Panc1 (cell line): ENCODE results near the gene DIAPH2. TPM values are rescaled to one million over a fixed set of nuclear protein-coding genes. Genes with fewer than 3 reads are reported as not detected.

Experiments used
- ATAC-seq: fragments of 200-7000 bp; cut with Tn5 transposase; 2 replicates; pipeline ENCODE4 v1.9.1; 2020; ENCODE audit warnings: mild to moderate bottlenecking, moderate library complexity
- BruUV-seq: library from RNA; stranded (reverse); fragments of 400-500 nt; replicated peaks from 2 replicates; lab custom pipeline; 2021; lab: Mats Ljungman, UMichigan
- CTCF ChIA-PET: fragments of 300-600 bp; sonication (Branson Sonifier 250); formaldehyde crosslinking; loops from one replicate; lab custom pipeline; 2022; ENCODE audit warnings: antibody characterized with exemption; lab: Charles Lee
- POLR2A ChIA-PET: fragments of 300-600 bp; sonication (Branson Sonifier 250); formaldehyde crosslinking; loops from one replicate; lab custom pipeline; 2022; ENCODE audit warnings: antibody characterized with exemption; lab: Charles Lee
- DNase-seq: peaks from one replicate; pipeline ENCODE4 v3.0.0-alpha.2; 2010; ENCODE audit warnings: low read depth, low spot score
- H3K27ac ChIP-seq: 2 replicates; pipeline ENCODE4 v1.5.1; 2011; ENCODE audit warnings: mild to moderate bottlenecking, low read length, inconsistent platforms
- H3K27me3 ChIP-seq: fragments of 200-500 bp; sonication (Bioruptor generic); 2 replicates; pipeline ENCODE4 v1.6.0; 2014; ENCODE audit warnings: low read length, inconsistent platforms; ENCODE audit not compliant: control insufficient read depth, insufficient read depth
- H3K36me3 ChIP-seq: fragments of 200-500 bp; sonication (Bioruptor generic); 2 replicates; pipeline ENCODE4 v1.5.1; 2014; ENCODE audit warnings: inconsistent platforms, mild to moderate bottlenecking, low read length, moderate library complexity; ENCODE audit not compliant: control insufficient read depth, insufficient read depth
- H3K4me1 ChIP-seq: 2 replicates; pipeline ENCODE4 v1.5.1; 2011; ENCODE audit warnings: inconsistent platforms, mild to moderate bottlenecking, low read length, moderate library complexity; ENCODE audit not compliant: control insufficient read depth, insufficient read depth
- H3K4me3 ChIP-seq, 2 experiments: 2 replicates each; pipeline ENCODE4 v1.5.1; 2011 to 2012; ENCODE audit warnings: low read depth in 2 of 2, low read length in 2 of 2, mild to moderate bottlenecking in 2 of 2, inconsistent platforms in 1 of 2, moderate library complexity in 1 of 2
- H3K9me3 ChIP-seq: fragments of 200-500 bp; sonication (Bioruptor generic); 2 replicates; pipeline ENCODE4 v1.5.1; 2014; ENCODE audit warnings: low read depth, mild to moderate bottlenecking, inconsistent platforms, low read length, moderate library complexity; ENCODE audit not compliant: control insufficient read depth, insufficient read depth
- CTCF ChIP-seq: fragments of 450-650 bp; IDR thresholded peaks from 2 replicates; pipeline ENCODE4 v1.5.1; 2017; ENCODE audit warnings: mild to moderate bottlenecking
- POLR2AphosphoS5 ChIP-seq: IDR thresholded peaks from 2 replicates; pipeline ENCODE4 v1.6.1; 2012; ENCODE audit warnings: mild to moderate bottlenecking, low read depth, low read length, moderate library complexity
- REST ChIP-seq, 2 experiments: IDR thresholded peaks; 2 replicates each; pipeline ENCODE4 v1.6.1; 2011 to 2012; ENCODE audit warnings: low read depth in 2 of 2, control low read depth in 1 of 2, low read length in 1 of 2, mild to moderate bottlenecking in 1 of 2, moderate library complexity in 1 of 2; ENCODE audit not compliant: insufficient read depth in 1 of 2
- SIN3A ChIP-seq: IDR thresholded peaks from 2 replicates; pipeline ENCODE4 v1.6.1; 2012; ENCODE audit warnings: low read depth, mild to moderate bottlenecking, low read length, moderate library complexity, borderline replicate concordance; ENCODE audit not compliant: insufficient read depth
- TCF7L2 ChIP-seq: IDR thresholded peaks from 2 replicates; pipeline ENCODE4 v1.6.1; 2011; ENCODE audit warnings: mild to moderate bottlenecking, low read depth, low read length, inconsistent platforms
- in situ Hi-C: cut with HindIII; loops from 2 replicates; pipeline ENCODE4 v1.10.0; 2016; ENCODE audit warnings: low sequenced_read_pairs, low pct_unique_long_range_greater_than_20kb
- intact Hi-C: fragments of 100-400 bp; cut with micrococcal nuclease; formaldehyde crosslinking; loops from one replicate; pipeline ENCODE4 v1.10.0; 2022; ENCODE audit not compliant: unreplicated experiment
- total RNA-seq: library from RNA; stranded (reverse); gene quantifications from one replicate; pipeline ENCODE4 v1.2.1, GENCODE V29; 2021; ENCODE audit not compliant: unreplicated experiment

The DIAPH2 gene
- total RNA-seq, 1 experiment from 2014 or later: 17.0 TPM

GRCh38 chrX:96978906-96979305 lies 294.3 kb downstream of the DIAPH2 start:
- intact Hi-C loops (no loop called here), in situ Hi-C loops (no loop called here)
- no peak for DNase-seq
- Histone ChIP-seq H3K9me3 (no peaks in the 10 kb centered on the region), H3K27me3 (no peaks in the 10 kb centered on the region), H3K36me3 (no peaks in the 10 kb centered on the region), H3K4me1 (no peaks in the 10 kb centered on the region), H3K27ac (no peak overlapping the region), H3K4me3 (no peak overlapping the region)
- no peak for TF ChIP-seq REST (IDR thresholded peaks at IDR 0.05; ENCODE audit: insufficient read depth in 1 of 2, low read depth in 2 of 2, low read length in 1 of 2)
- no peak for TF ChIP-seq TCF7L2
- TF ChIP-seq POLR2AphosphoS5: no peak
- no peak for TF ChIP-seq CTCF
- TF ChIP-seq SIN3A: no peak
- ATAC-seq: no peak
- CTCF ChIA-PET: no interaction called here
- no TSS peak for BruUV-seq
- POLR2A ChIA-PET: no interaction called here

DNA sequence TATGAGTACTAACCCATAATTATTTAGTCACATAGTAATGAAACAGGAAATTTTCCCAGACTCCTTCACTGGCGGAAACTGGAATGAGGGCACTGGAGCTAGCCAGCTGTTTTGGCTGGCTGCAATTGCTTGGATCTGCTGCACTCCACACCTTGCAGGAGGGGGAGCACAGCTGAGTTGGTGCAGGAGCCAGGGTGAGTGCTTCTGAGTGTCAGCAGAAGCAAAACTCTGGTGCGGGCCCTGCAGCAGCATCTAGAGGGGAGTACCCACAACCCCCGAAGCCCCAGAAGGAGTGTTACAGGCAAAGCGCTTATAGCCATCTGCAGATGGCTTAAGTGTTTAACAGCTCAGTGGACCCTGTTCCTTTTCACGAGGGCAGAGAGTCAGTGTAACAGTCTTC lies 295.1 kb downstream of the DIAPH2 start:
- no peaks in the 10 kb centered on the region for H3K9me3 ChIP-seq
- H3K4me1 ChIP-seq: no peaks in the 10 kb centered on the region
- no TSS peak for BruUV-seq
- in situ Hi-C loops (no loop called here), intact Hi-C loops (no loop called here)
- POLR2A ChIA-PET: no interaction called here
- CTCF ChIA-PET: no interaction called here
- H3K27ac ChIP-seq: no peak overlapping the region
- ATAC-seq (no peak), DNase-seq (no peak)
- no peak overlapping the region for H3K4me3 ChIP-seq
- TF ChIP-seq TCF7L2 (no peak), SIN3A (no peak), REST (IDR thresholded peaks at IDR 0.05; ENCODE audit: insufficient read depth in 1 of 2, low read depth in 2 of 2, low read length in 1 of 2) (no peak), CTCF (no peak), POLR2AphosphoS5 (no peak)
- H3K27me3 ChIP-seq: no peaks in the 10 kb centered on the region
- no peaks in the 10 kb centered on the region for H3K36me3 ChIP-seq
